Measurements from ENCODE around the gene TMEM200C.

The TMEM200C gene

GRCh38 chr18:5912566-5912965, 17.2 kb upstream of the TMEM200C start:
- FAIRE-seq (no peak), DNase-seq (ENCODE audit: insufficient read length) (no peak)
- TF ChIP-seq POLR2A (IDR thresholded peaks at IDR 0.05; ENCODE audit: low read depth, low read length): no peak
- TF ChIP-seq POLR2AphosphoS5 (IDR thresholded peaks at IDR 0.05; ENCODE audit: low read depth, low read length): no peak
- TF ChIP-seq TAF1 (IDR thresholded peaks at IDR 0.05; ENCODE audit: borderline replicate concordance, low read depth, low read length): no peak

GRCh38 chr18:5909125-5909524, 13.8 kb upstream of the TMEM200C start:
- TF ChIP-seq POLR2AphosphoS5 (IDR thresholded peaks at IDR 0.05; ENCODE audit: low read depth, low read length) (no peak), POLR2A (IDR thresholded peaks at IDR 0.05; ENCODE audit: low read depth, low read length) (no peak), TAF1 (IDR thresholded peaks at IDR 0.05; ENCODE audit: borderline replicate concordance, low read depth, low read length) (no peak)
- no peak for FAIRE-seq
- DNase-seq (ENCODE audit: insufficient read length): no peak

GRCh38 chr18:5903386-5903785, 8.1 kb upstream of the TMEM200C start:
- no peak for FAIRE-seq
- TF ChIP-seq POLR2AphosphoS5 (IDR thresholded peaks at IDR 0.05; ENCODE audit: low read depth, low read length) (no peak), POLR2A (IDR thresholded peaks at IDR 0.05; ENCODE audit: low read depth, low read length) (no peak)
- no peak for DNase-seq (ENCODE audit: insufficient read length)

- DNase-seq (ENCODE audit: insufficient read length) (no peak), FAIRE-seq (no peak)
- TF ChIP-seq POLR2AphosphoS5 (IDR thresholded peaks at IDR 0.05; ENCODE audit: low read depth, low read length) (no peak), POLR2A (IDR thresholded peaks at IDR 0.05; ENCODE audit: low read depth, low read length) (no peak), TAF1 (IDR thresholded peaks at IDR 0.05; ENCODE audit: borderline replicate concordance, low read depth, low read length) (no peak)
These were observed 4.9 kb upstream of the TMEM200C start for GRCh38 chr18:5900262-5900661.

GRCh38 chr18:5899835-5900234, 4.5 kb upstream of the TMEM200C start:
- DNase-seq (ENCODE audit: insufficient read length) (no peak), FAIRE-seq (no peak)
- TF ChIP-seq POLR2A (IDR thresholded peaks at IDR 0.05; ENCODE audit: low read depth, low read length) (no peak), TAF1 (IDR thresholded peaks at IDR 0.05; ENCODE audit: borderline replicate concordance, low read depth, low read length) (no peak), POLR2AphosphoS5 (IDR thresholded peaks at IDR 0.05; ENCODE audit: low read depth, low read length) (no peak)

- TF ChIP-seq POLR2A (IDR thresholded peaks at IDR 0.05; ENCODE audit: low read depth, low read length) (no peak), POLR2AphosphoS5 (IDR thresholded peaks at IDR 0.05; ENCODE audit: low read depth, low read length) (no peak), TAF1 (IDR thresholded peaks at IDR 0.05; ENCODE audit: borderline replicate concordance, low read depth, low read length) (no peak)
- FAIRE-seq (no peak), DNase-seq (ENCODE audit: insufficient read length) (peak; percentile 23)
These were observed 786 bp upstream of the TMEM200C start for GRCh38 chr18:5895876-5896740.

- DNase-seq (ENCODE audit: insufficient read length) (peak; percentile 29), FAIRE-seq (no peak)
- TF ChIP-seq TAF1 (IDR thresholded peaks at IDR 0.05; ENCODE audit: borderline replicate concordance, low read depth, low read length) (no peak), POLR2A (IDR thresholded peaks at IDR 0.05; ENCODE audit: low read depth, low read length) (no peak), POLR2AphosphoS5 (IDR thresholded peaks at IDR 0.05; ENCODE audit: low read depth, low read length) (no peak)
These were observed 567 bp downstream of the TMEM200C start for GRCh38 chr18:5894611-5895298.

GRCh38 chr18:5893956-5894610, 1.2 kb downstream of the TMEM200C start:
- TF ChIP-seq TAF1 (IDR thresholded peaks at IDR 0.05; ENCODE audit: borderline replicate concordance, low read depth, low read length) (no peak), POLR2A (IDR thresholded peaks at IDR 0.05; ENCODE audit: low read depth, low read length) (no peak), POLR2AphosphoS5 (IDR thresholded peaks at IDR 0.05; ENCODE audit: low read depth, low read length) (no peak)
- DNase-seq (ENCODE audit: insufficient read length) (no peak), FAIRE-seq (no peak)

GRCh38 chr18:5892823-5893431, 2.4 kb downstream of the TMEM200C start:
- no peak for DNase-seq (ENCODE audit: insufficient read length)
- no peak for TF ChIP-seq POLR2AphosphoS5 (IDR thresholded peaks at IDR 0.05; ENCODE audit: low read depth, low read length)
- TF ChIP-seq TAF1 (IDR thresholded peaks at IDR 0.05; ENCODE audit: borderline replicate concordance, low read depth, low read length): no peak
- TF ChIP-seq POLR2A (IDR thresholded peaks at IDR 0.05; ENCODE audit: low read depth, low read length): no peak
- FAIRE-seq: no peak

GRCh38 chr18:5891854-5892215, 3.5 kb downstream of the TMEM200C start:
- no peak for FAIRE-seq
- TF ChIP-seq POLR2AphosphoS5 (IDR thresholded peaks at IDR 0.05; ENCODE audit: low read depth, low read length) (no peak), POLR2A (IDR thresholded peaks at IDR 0.05; ENCODE audit: low read depth, low read length) (no peak), TAF1 (IDR thresholded peaks at IDR 0.05; ENCODE audit: borderline replicate concordance, low read depth, low read length) (no peak)
- no peak for DNase-seq (ENCODE audit: insufficient read length)

GRCh38 chr18:5891184-5891853, 4.0 kb downstream of the TMEM200C start:
- no peak for DNase-seq (ENCODE audit: insufficient read length)
- TF ChIP-seq POLR2AphosphoS5 (IDR thresholded peaks at IDR 0.05; ENCODE audit: low read depth, low read length): no peak
- no peak for TF ChIP-seq TAF1 (IDR thresholded peaks at IDR 0.05; ENCODE audit: borderline replicate concordance, low read depth, low read length)
- no peak for TF ChIP-seq POLR2A (IDR thresholded peaks at IDR 0.05; ENCODE audit: low read depth, low read length)
- FAIRE-seq: no peak
